SU-DHL-6 (cell line): ENCODE results near the gene HRC.

Source experiments
- EZH2phosphoT487 ChIP-seq: fragments of 200-600 bp; sonication (generic), shearing (Covaris generic); conservative IDR thresholded peaks from 2 replicates; pipeline ENCODE4 v1.6.1; 2018; ENCODE audit warnings: mild to moderate bottlenecking, antibody characterized with exemption, low read length, moderate library complexity, mixed read lengths
- TF ChIP-seq, protein P1 (sequence below): fragments of 200-600 bp; sonication (generic); IDR thresholded peaks from one replicate; pipeline ENCODE4 v1.5.1; 2017; ENCODE audit warnings: antibody characterized with exemption, mild to moderate bottlenecking, low read length, moderate library complexity; ENCODE audit not compliant: insufficient read depth, poor library complexity, severe bottlenecking

DNA sequence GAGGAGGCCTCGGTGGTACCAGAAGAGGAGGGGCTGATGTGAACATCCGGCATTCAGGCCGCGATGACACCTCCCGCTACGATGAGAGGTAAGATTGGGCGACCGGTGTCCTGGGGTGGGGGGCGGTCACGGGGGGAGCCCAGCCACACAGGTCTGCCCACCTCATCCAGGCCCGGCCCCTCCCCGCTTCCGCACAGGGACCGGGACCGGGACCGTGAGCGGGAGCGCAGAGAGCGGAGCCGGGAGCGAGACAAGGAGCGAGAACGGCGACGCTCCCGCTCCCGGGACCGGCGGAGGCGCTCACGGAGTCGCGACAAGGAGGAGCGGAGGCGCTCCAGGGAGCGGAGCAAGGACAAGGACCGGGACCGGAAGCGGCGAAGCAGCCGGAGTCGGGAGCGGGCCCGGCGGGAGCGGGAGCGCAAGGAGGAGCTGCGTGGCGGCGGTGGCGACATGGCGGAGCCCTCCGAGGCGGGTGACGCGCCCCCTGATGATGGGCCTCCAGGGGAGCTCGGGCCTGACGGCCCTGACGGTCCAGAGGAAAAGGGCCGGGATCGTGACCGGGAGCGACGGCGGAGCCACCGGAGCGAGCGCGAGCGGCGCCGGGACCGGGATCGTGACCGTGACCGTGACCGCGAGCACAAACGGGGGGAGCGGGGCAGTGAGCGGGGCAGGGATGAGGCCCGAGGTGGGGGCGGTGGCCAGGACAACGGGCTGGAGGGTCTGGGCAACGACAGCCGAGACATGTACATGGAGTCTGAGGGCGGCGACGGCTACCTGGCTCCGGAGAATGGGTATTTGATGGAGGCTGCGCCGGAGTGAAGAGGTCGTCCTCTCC is 47.4 kb downstream of the HRC start:
- TF ChIP-seq, protein P1, sequence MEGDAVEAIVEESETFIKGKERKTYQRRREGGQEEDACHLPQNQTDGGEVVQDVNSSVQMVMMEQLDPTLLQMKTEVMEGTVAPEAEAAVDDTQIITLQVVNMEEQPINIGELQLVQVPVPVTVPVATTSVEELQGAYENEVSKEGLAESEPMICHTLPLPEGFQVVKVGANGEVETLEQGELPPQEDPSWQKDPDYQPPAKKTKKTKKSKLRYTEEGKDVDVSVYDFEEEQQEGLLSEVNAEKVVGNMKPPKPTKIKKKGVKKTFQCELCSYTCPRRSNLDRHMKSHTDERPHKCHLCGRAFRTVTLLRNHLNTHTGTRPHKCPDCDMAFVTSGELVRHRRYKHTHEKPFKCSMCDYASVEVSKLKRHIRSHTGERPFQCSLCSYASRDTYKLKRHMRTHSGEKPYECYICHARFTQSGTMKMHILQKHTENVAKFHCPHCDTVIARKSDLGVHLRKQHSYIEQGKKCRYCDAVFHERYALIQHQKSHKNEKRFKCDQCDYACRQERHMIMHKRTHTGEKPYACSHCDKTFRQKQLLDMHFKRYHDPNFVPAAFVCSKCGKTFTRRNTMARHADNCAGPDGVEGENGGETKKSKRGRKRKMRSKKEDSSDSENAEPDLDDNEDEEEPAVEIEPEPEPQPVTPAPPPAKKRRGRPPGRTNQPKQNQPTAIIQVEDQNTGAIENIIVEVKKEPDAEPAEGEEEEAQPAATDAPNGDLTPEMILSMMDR = no peak
- no peak for TF ChIP-seq EZH2phosphoT487
